HepG2 (cell line): ENCODE data around the gene CACNA1I. TPM values are rescaled to one million over a fixed set of nuclear protein-coding genes. Genes with fewer than 3 reads are reported as not detected.

ENCODE experiments used
- ATAC-seq: fragments of 200-7000 bp; cut with Tn5 transposase; 3 replicates; pipeline ENCODE4 v1.9.1; 2020; ENCODE audit warnings: mild to moderate bottlenecking, moderate library complexity
- BruUV-seq: library from RNA; stranded (reverse); fragments of 400-500 nt; replicated peaks from 2 replicates; lab custom pipeline; 2021; lab: Mats Ljungman, UMichigan
- CTCF ChIA-PET: fragments of 300-600 bp; formaldehyde crosslinking; extraction: SDS; loops from one replicate; lab custom pipeline; 2021; ENCODE audit warnings: low total read pairs, inconsistent platforms, low intra/inter-chr PET ratio; lab: Yijun Ruan, JAX
- POLR2A ChIA-PET: fragments of 350-600 bp; sonication (Branson Sonifier 250); formaldehyde crosslinking; loops from one replicate; lab custom pipeline; 2020; ENCODE audit warnings: antibody characterized with exemption, inconsistent platforms; lab: Yijun Ruan, JAX
- DNase-seq: peaks from one replicate; pipeline ENCODE4 v3.0.0-alpha.2; 2015; ENCODE audit warnings: low spot score
- FAIRE-seq: peaks from 3 replicates; lab custom pipeline; 2011; peaks lifted over from hg19 to GRCh38; lab: Jason Lieb, UNC
- H2AFZ ChIP-seq: one replicate; pipeline ENCODE4 v1.6.1; 2011; ENCODE audit warnings: low read length, inconsistent platforms
- H3K27ac ChIP-seq: fragments of 300-600 bp; 3 replicates; pipeline ENCODE4 v1.8.0; 2011; ENCODE audit warnings: mixed run types, mild to moderate bottlenecking, mixed read lengths, low read length, inconsistent platforms; ENCODE audit not compliant: insufficient read depth; ENCODE audit errors: extremely low read length
- H3K27me3 ChIP-seq, 2 experiments: fragments of 200-600 bp in 1 of 2; 2 replicates in 1 of 2; 3 replicates in 1 of 2; pipeline versions ENCODE4 v1.6.0 to v1.8.0; 2011; ENCODE audit warnings: low read length in 2 of 2, mild to moderate bottlenecking in 2 of 2, moderate library complexity in 2 of 2, inconsistent platforms in 1 of 2; ENCODE audit not compliant: insufficient read depth in 2 of 2, control insufficient read depth in 1 of 2
- H3K36me3 ChIP-seq, 2 experiments: fragments of 200-600 bp in 1 of 2; replicated peaks in 1 of 2; 2 replicates in 1 of 2; 3 replicates in 1 of 2; pipeline versions ENCODE4 v1.5.1 to v1.8.0; 2011; ENCODE audit warnings: low read length in 2 of 2, inconsistent platforms in 1 of 2; ENCODE audit not compliant: insufficient read depth in 2 of 2, control insufficient read depth in 1 of 2
- H3K4me1 ChIP-seq: 2 replicates; pipeline ENCODE4 v1.5.1; 2012; ENCODE audit warnings: low read length, inconsistent platforms; ENCODE audit not compliant: insufficient read depth
- H3K4me2 ChIP-seq: 2 replicates; pipeline ENCODE4 v1.6.0; 2011; ENCODE audit warnings: low read depth, low read length, inconsistent platforms
- H3K4me3 ChIP-seq, 3 experiments: fragments of 200-600 bp in 1 of 3; sonication (generic), shearing (Covaris generic) in 1 of 3; replicated peaks in 1 of 3; 2 replicates each; pipeline ENCODE4 v1.5.1; 2011 to 2016; ENCODE audit warnings: low read length in 3 of 3, inconsistent platforms in 2 of 3, low read depth in 2 of 3, mild to moderate bottlenecking in 2 of 3, control low read depth in 1 of 3, mixed read lengths in 1 of 3; ENCODE audit not compliant: insufficient read depth in 1 of 3
- H3K79me2 ChIP-seq: one replicate; pipeline ENCODE4 v1.6.1; 2011; ENCODE audit warnings: low read length, inconsistent platforms; ENCODE audit not compliant: insufficient read depth
- H3K9ac ChIP-seq: 2 replicates; pipeline ENCODE4 v1.6.0; 2011; ENCODE audit warnings: mild to moderate bottlenecking, low read depth, low read length, inconsistent platforms; ENCODE audit not compliant: insufficient read depth
- H3K9me3 ChIP-seq: 2 replicates; pipeline ENCODE4 v1.5.1; 2012; ENCODE audit warnings: mild to moderate bottlenecking, low read length
- H4K20me1 ChIP-seq: 2 replicates; pipeline ENCODE4 v1.6.0; 2011; ENCODE audit warnings: inconsistent platforms, mild to moderate bottlenecking, low read length, moderate library complexity; ENCODE audit not compliant: insufficient read depth
- CBX5 ChIP-seq: sonication (generic); formaldehyde crosslinking; IDR thresholded peaks from 2 replicates; pipeline ENCODE4 v1.4.0; 2020; ENCODE audit warnings: missing genetic modification reagents, borderline replicate concordance
- E2F2 ChIP-seq: sonication (generic); formaldehyde crosslinking; IDR thresholded peaks from 2 replicates; pipeline ENCODE4 v1.4.0; 2020; ENCODE audit warnings: missing genetic modification reagents, borderline replicate concordance
- EEA1 ChIP-seq: sonication (generic); formaldehyde crosslinking; IDR thresholded peaks from 2 replicates; pipeline ENCODE4 v1.5.1; 2020; ENCODE audit warnings: mild to moderate bottlenecking, missing genetic modification reagents, borderline replicate concordance
- FIP1L1 ChIP-seq: fragments of 200-400 bp; formaldehyde crosslinking; IDR thresholded peaks from 2 replicates; pipeline ENCODE4 v1.6.1; 2018; ENCODE audit warnings: low read depth, mild to moderate bottlenecking, low read length, moderate library complexity, borderline replicate concordance; ENCODE audit not compliant: insufficient read depth
- FOXA1 ChIP-seq, 2 experiments: fragments of 450-650 bp in 1 of 2; sonication (generic) in 1 of 2; formaldehyde crosslinking in 1 of 2; IDR thresholded peaks; 2 replicates each; pipeline versions ENCODE4 v1.4.0 to v1.6.1; 2016 to 2020; ENCODE audit warnings: missing genetic modification reagents in 1 of 2
- GATAD1 ChIP-seq: IDR thresholded peaks from 2 replicates; pipeline ENCODE4 v1.6.1; 2016; ENCODE audit warnings: missing genetic modification reagents, missing compliant biosample characterization
- GPN1 ChIP-seq: sonication (generic); formaldehyde crosslinking; IDR thresholded peaks from 2 replicates; pipeline ENCODE4 v1.5.1; 2020; ENCODE audit warnings: missing genetic modification reagents, borderline replicate concordance
- HMG20B ChIP-seq: conservative IDR thresholded peaks from 2 replicates; pipeline ENCODE4 v1.6.1; 2016; ENCODE audit warnings: missing genetic modification reagents, missing compliant biosample characterization
- HNRNPH1 ChIP-seq: fragments of 200-400 bp; formaldehyde crosslinking; optimal IDR thresholded peaks from 2 replicates; pipeline ENCODE3; 2017; ENCODE audit warnings: mild to moderate bottlenecking, low read depth, low read length
- MTF2 ChIP-seq: sonication (generic); formaldehyde crosslinking; IDR thresholded peaks from 2 replicates; pipeline ENCODE4 v1.5.0; 2020; ENCODE audit warnings: missing genetic modification reagents, borderline replicate concordance
- RAD21 ChIP-seq: fragments of 450-650 bp; formaldehyde crosslinking; IDR thresholded peaks from 2 replicates; pipeline ENCODE4 v1.5.0; 2020; ENCODE audit warnings: mild to moderate bottlenecking
- ZNF619 ChIP-seq: sonication (generic); formaldehyde crosslinking; IDR thresholded peaks from 2 replicates; pipeline ENCODE4 v1.4.0; 2020; ENCODE audit warnings: mild to moderate bottlenecking, missing genetic modification reagents
- ZNF737 ChIP-seq: sonication (generic); formaldehyde crosslinking; IDR thresholded peaks from 2 replicates; pipeline ENCODE4 v1.5.0; 2020; ENCODE audit warnings: missing genetic modification reagents, mild to moderate bottlenecking, borderline replicate concordance
- ZNF891 ChIP-seq: sonication (generic); formaldehyde crosslinking; IDR thresholded peaks from 2 replicates; pipeline ENCODE4 v1.5.0; 2020; ENCODE audit warnings: mild to moderate bottlenecking, missing genetic modification reagents
- WGBS: methylation state at CpG from one replicate; pipeline ENCODE4 v1.1.6; 2017; ENCODE audit warnings: low lambda C conversion rate; 5-methylcytosine and 5-hydroxymethylcytosine counted together
- in situ Hi-C: cut with HindIII; loops from 2 replicates; pipeline ENCODE4 v1.10.0; 2017; ENCODE audit warnings: low pct_unique_long_range_greater_than_20kb; ENCODE audit not compliant: extremely low pct_ligation_motif_present
- intact Hi-C: fragments of 100-400 bp; cut with micrococcal nuclease; formaldehyde crosslinking; loops from one replicate; pipeline ENCODE4 v1.10.0; 2022; ENCODE audit not compliant: unreplicated experiment
- polyA plus RNA-seq, 8 experiments: library from polyadenylated mRNA; depleted of rRNA in 3 of 8; stranded (reverse) in 7 of 8; unstranded in 1 of 8; fragments of >200 nt; fragmentation: Illumina TruSeq in 4 of 8; extraction: Trizol in 4 of 8; gene quantifications; 2 replicates each; pipeline versions ENCODE4 v1.2.1 to v1.2.3, GENCODE V29; 2011 to 2016; ENCODE audit warnings: low read depth in 4 of 8, missing spikeins in 1 of 8, mixed read lengths in 1 of 8; ENCODE audit not compliant: insufficient read depth in 1 of 8
- total RNA-seq, 5 experiments: library from RNA; depleted of rRNA; stranded (reverse); fragments of >200 nt; fragmentation: Illumina TruSeq; extraction: Trizol; gene quantifications; 2 replicates each; pipeline ENCODE4 v1.2.3, GENCODE V29; 2016; ENCODE audit warnings: low read depth in 1 of 5
- TF ChIP-seq, protein P1 (sequence below): IDR thresholded peaks from 2 replicates; pipeline ENCODE4 v1.6.1; 2012; ENCODE audit warnings: low read length, improper control_type of control experiment

The CACNA1I gene
- total and polyA plus RNA-seq, 2 of the 13 experiments (the other 11 are each of a cell fraction or from before 2014, with no cell fraction given): not detected

DNA sequence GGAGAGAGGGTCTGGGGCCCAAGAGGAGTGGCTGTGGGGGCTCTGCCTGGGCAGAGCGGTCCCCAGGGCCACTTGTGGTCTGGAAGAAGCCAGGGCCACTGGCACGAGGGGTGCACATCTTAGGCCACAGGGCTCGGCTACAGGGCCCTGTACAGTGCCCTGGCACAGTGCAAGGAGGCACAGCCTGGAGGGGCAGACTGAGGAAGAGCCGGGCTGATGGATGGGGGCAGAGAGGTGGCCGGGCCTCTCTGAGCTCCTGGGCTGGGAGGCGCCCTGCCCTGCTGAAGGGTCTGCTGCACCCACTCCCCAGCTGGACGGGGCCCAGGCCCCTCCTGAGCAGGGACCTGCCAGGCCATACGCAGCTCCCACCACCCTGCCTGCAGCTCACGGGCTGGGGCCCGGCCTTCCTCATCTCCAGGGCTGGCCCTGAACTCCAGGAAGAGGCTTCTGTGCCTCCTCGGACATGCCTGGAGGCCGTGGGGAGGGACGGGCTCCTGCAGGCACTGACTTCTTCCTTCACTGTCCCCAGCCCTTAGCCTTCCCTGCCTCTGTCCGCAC, 123.5 kb downstream of the CACNA1I start (continued):
- TF ChIP-seq CBX5 (CRISPR knock-in tag) (no peak), ZNF891 (CRISPR knock-in tag) (no peak), FIP1L1 (no peak), FOXA1 (IDR thresholded peaks at IDR 0.05) (no peak), FOXA1 (CRISPR knock-in tag; IDR thresholded peaks at IDR 0.05) (no peak)
- TF ChIP-seq, protein P1, sequence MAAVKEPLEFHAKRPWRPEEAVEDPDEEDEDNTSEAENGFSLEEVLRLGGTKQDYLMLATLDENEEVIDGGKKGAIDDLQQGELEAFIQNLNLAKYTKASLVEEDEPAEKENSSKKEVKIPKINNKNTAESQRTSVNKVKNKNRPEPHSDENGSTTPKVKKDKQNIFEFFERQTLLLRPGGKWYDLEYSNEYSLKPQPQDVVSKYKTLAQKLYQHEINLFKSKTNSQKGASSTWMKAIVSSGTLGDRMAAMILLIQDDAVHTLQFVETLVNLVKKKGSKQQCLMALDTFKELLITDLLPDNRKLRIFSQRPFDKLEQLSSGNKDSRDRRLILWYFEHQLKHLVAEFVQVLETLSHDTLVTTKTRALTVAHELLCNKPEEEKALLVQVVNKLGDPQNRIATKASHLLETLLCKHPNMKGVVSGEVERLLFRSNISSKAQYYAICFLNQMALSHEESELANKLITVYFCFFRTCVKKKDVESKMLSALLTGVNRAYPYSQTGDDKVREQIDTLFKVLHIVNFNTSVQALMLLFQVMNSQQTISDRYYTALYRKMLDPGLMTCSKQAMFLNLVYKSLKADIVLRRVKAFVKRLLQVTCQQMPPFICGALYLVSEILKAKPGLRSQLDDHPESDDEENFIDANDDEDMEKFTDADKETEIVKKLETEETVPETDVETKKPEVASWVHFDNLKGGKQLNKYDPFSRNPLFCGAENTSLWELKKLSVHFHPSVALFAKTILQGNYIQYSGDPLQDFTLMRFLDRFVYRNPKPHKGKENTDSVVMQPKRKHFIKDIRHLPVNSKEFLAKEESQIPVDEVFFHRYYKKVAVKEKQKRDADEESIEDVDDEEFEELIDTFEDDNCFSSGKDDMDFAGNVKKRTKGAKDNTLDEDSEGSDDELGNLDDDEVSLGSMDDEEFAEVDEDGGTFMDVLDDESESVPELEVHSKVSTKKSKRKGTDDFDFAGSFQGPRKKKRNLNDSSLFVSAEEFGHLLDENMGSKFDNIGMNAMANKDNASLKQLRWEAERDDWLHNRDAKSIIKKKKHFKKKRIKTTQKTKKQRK: no peak

DNA sequence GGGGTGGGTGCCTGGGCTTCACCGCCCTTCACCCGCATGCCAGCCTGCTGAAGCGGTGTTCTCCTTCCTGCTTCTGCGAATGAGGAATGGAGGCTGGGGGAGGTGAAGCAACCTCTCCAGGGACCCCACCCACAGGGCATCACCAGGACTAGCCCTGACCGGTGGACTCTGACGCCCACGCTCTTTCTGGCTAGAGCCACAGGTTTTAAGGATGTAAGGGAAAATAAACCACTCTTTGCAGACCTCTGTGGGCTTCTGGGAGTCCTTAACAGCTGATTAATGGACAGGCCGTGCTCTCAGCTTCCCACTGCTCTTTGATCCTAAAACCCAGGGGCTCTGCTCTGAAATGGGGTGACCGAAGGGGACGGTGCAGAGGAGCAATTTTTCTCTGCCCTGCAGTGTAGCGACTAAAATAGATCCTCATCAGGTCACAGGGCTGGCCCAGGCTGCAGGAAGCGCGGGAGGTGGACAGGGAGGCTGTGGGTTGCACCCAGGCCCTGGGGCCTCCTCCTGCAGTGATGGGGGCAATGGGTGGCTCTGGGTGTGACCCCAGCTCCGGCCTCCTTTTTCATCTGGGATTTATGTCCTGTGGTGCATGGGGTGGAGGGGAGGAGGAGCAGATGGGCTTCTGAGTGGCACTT, 127.4 kb downstream of the CACNA1I start:
- in situ Hi-C loops (no loop called here), intact Hi-C loops (no loop called here)
- Histone ChIP-seq H3K4me3 (no peak overlapping the region), H3K27ac (no peak overlapping the region), H3K9me3 (no peaks in the 10 kb centered on the region), H3K9ac (no peak overlapping the region), H2AFZ (no peak overlapping the region), H3K79me2 (no peaks in the 10 kb centered on the region), H3K4me1 (no peaks in the 10 kb centered on the region), H3K27me3 (peaks cover 5 to 50% of the 10 kb centered on the region in 2 experiments), H3K36me3 (no peaks in the 10 kb centered on the region), H3K4me2 (no peak overlapping the region), H4K20me1 (0 out of 2 replicates have a peak, but pooled peaks cover 2% of the 10 kb centered on the region)
- ChIA-PET POLR2A (no interaction called here), CTCF (no interaction called here)
- no peak for FAIRE-seq
- WGBS: 20% methylated on average over 4 of the region's 14 CpGs
- ATAC-seq: no peak
- no peak for DNase-seq
- BruUV-seq: no TSS peak
- TF ChIP-seq ZNF737 (CRISPR knock-in tag): no peak
- no peak for TF ChIP-seq ZNF619 (CRISPR knock-in tag)
- no peak for TF ChIP-seq HNRNPH1
- TF ChIP-seq GPN1 (CRISPR knock-in tag): no peak
- no peak for TF ChIP-seq HMG20B (CRISPR knock-in tag)
- no peak for TF ChIP-seq RAD21 (CRISPR knock-in tag)
- TF ChIP-seq GATAD1 (CRISPR knock-in tag): no peak
- no peak for TF ChIP-seq EEA1 (CRISPR knock-in tag)
- TF ChIP-seq MTF2 (CRISPR knock-in tag): no peak
- TF ChIP-seq E2F2: no peak
